GM18951 (cell line): ENCODE data around the gene NMT1.

Source experiments
- POLR2A ChIP-seq: IDR thresholded peaks from 4 replicates; pipeline ENCODE4 v1.6.1; 2011; ENCODE audit warnings: mild to moderate bottlenecking; ENCODE audit not compliant: insufficient read length, insufficient read depth; ENCODE audit errors: extremely low read depth
- in situ Hi-C: fragments of 300-500 bp; cut with MboI; formaldehyde crosslinking; loops from one replicate; pipeline ENCODE4 v1.12.0; 2022; ENCODE audit warnings: low sequenced_read_pairs, mixed read lengths, inconsistent platforms; ENCODE audit not compliant: unreplicated experiment

NMT1 gene

DNA sequence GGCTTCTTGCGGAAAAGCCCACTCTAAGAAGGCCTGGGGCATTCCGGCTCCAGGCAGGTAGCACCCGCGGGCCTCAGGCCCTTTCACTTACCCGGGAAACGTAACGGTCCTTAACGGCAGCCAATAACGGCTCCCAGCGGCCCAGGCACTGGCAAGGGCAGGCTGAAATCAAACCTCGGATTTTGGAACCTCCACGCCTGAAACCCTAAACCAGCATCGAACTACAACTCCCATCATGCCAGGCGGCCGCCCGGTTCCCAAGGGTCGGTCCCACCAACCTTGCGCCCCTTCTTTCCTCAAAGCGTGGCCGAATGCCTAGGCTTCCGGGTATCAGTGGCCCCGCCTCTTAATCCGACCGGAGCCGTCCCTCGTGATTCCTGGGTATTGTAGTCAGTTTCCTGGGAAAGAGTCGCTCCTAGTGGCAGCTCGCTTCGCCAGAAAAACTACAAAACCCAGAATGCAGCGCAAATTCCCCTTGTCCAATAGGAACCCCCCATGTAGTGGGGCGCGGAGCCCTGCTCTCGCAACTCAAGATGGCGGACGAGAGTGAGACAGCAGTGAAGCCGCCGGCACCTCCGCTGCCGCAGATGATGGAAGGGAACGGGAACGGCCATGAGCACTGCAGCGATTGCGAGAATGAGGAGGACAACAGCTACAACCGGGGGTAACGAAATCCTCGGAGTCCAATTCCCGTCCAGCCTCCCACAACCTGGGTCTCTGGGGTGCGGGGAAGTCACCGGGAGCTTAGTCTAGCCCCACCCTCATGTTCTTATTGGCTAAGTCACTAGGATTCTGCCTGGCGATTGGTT is at the start of gene NMT1:
TSS of gene NMT1 (plus strand) at position 521 of the 809 bp plus-strand sequence. CDS start at position 534, 13 bp downstream.
- peak; percentile 94 for TF ChIP-seq POLR2A
- in situ Hi-C loops, result no loop called here

DNA sequence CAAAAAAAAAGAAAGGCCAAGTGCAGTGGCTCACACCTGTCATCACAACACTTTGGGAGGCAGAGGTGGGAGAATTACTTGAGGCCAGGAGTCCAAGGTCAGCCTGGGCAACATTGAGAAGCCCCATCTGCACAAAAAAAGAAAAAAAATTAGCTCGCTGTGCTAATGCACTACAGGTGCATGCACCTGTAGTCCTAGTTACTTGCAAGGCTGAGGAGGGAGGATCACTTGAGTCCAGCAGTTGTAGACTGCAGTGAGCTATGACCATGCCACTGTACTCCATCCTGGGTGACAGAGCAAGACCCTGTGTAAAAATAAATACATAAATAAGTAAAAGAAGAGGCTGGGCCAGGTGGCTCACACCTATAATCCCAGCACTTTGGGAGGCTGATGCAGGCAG is 49.4 kb upstream of the NMT1 start:
- in situ Hi-C loops, result loop anchor here (10.0 kb wide), 1 partner anchor 87 kb away; no protein-coding TSS in a partner anchor

DNA sequence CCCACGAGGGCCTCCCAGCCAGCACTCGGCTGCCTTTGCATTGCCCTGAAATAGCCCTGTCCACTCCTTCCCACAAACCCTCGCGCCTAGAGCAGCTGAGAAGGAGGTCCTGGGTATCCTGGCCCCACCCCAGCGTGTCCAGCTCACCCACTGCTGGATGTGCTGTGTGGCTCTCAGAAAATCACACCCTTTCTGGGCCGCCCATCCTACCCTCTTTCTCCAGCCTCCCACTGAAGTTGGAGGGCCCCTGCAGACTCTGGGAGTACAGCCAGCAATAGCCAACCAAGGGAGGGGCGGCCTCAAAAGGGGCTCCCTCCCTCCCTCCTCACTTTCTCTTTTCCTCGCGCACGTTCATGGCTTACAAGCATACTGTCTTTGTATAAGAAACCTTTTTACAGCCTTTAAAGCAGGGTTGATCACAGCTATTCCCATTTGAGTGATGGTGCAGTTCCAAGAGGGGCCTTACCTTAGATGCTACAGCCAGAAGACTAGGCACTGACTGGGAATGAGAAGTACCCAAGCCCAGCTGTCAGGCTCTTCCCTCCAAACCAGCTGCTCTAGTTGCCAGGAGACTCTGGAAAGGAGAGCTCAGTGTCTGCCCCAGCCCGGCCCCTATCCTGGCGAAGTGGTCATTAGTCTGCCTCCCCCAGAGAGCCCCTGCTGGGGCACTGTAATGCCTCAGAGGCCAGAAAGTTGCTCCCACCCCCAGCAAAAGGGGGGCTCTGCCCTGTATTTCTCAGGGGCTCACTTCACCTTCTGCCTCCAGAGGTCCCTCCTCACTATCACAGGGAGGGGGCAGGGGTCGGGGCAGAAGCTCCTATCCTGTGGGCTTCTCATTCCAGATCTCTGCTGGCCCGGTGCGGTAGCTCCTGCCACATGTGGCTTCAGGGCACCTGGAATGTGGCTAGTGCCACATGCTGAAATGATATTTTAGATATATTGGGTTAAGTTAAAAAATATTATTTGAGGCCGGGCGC is 47.8 kb upstream of the NMT1 start:
- in situ Hi-C loops, result loop anchor here (10.0 kb wide), 1 partner anchor 89 kb away; no protein-coding TSS in a partner anchor
- TF ChIP-seq POLR2A, result no peak

More for the DNA sequence above, 49.4 kb upstream of the NMT1 start:
- no peak for TF ChIP-seq POLR2A

DNA sequence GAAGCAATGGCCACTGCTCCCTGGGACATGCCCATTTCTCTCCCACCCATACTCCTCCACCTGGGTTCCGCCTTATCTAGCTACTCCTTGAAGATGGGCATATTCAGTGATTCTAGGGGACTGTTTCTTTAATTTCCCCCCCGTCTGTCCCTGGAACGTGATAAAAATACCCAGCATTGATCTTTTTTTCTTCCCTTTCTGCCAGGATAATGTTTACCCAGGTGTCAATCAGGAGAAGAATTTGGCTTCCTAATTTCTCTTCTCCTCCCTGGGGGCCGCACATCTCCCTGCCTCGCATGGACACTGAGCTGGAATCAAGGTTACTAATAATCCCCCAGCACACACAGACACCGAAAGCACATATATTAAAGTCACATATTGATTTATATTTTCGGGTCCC is 44.9 kb upstream of the NMT1 start:
- no peak for TF ChIP-seq POLR2A
- in situ Hi-C loops, result loop anchor here (10.0 kb wide), 1 partner anchor 91 kb away; no protein-coding TSS in a partner anchor

DNA sequence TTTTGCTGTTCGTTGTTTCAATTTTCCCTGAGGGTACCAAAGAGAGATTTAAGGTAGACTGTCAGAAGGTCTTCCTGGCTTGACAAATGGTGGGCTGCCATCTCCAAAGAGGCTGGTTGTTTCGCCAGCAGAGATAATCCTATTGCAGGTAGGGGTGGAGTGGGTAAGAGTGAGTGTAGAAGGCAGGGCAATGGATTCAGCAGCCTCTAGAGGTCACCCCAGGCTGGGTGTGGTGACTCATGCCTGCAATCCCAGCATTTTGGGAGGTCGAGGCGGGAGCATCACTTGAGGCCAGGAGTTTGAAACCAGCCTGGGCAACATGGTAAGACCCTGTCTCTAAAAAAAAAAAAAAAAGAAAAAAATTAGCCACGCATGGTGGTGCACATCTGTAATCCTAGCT is 44.3 kb upstream of the NMT1 start:
- TF ChIP-seq POLR2A, result no peak
- in situ Hi-C loops, result loop anchor here (10.0 kb wide), 1 partner anchor 92 kb away; no protein-coding TSS in a partner anchor

DNA sequence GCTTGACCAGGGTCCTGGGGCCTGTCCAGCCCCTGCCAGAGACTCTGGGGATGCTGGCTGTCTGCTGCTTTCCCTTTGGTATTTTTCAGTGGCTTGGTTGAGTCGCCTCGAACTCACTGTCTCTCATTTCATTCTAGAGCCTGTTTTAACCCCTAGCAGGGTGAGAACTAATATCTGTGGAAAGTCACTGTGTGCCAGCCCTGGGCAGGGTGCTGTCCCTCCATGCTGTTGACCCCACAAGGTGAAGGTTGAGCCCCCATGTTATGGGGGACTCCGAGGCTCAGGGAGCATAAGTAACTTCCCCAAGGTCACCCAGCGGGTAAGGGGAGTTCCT is 42.6 kb upstream of the NMT1 start:
- no peak for TF ChIP-seq POLR2A
- in situ Hi-C loops, result loop anchor here (10.0 kb wide), 1 partner anchor 94 kb away; no protein-coding TSS in a partner anchor

DNA sequence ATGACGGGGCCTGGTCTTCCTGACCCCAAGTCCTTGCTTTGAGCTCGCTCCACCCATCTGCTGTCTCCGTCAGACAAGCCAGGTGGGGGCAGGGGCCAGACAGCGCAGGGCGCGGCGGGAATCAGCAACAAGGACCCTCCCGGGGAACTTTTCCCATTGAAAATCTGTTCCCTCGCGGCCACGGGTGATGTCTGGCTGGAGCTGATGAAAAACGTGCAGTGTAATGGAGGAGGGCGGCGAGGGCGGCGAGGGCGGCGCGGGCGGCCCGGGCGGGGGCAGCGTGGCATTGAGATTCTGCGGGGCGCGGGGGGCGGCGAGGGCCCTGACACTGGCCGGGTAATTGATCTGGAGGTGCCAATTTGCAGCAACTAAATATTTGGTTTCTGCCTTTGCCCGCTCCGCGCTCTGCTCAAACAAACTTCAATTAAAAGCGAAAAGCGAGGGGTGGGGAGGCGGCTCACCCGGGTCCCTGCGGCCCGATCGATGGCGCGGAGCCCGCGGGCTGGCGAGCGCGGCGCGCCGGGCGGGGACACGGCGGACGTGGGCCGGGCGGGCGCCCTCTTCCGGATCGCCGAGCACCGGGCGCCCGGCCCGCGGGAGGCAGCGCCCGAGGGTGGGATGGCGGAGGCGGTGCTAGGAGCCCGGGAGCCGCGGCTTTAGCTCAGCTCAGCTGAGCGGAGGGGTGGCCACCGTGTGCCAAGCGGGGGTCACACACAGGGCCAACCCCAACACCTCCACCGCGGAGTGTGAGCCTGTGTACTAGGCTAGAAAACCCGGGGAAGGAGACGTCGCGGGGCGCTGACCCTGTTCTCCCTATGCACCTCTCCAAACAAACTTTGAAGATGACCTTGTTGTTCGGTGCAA is 42.0 kb upstream of the NMT1 start:
- TF ChIP-seq POLR2A, result no peak
- in situ Hi-C loops, result loop anchor here (10.0 kb wide), 1 partner anchor 94 kb away; no protein-coding TSS in a partner anchor

DNA sequence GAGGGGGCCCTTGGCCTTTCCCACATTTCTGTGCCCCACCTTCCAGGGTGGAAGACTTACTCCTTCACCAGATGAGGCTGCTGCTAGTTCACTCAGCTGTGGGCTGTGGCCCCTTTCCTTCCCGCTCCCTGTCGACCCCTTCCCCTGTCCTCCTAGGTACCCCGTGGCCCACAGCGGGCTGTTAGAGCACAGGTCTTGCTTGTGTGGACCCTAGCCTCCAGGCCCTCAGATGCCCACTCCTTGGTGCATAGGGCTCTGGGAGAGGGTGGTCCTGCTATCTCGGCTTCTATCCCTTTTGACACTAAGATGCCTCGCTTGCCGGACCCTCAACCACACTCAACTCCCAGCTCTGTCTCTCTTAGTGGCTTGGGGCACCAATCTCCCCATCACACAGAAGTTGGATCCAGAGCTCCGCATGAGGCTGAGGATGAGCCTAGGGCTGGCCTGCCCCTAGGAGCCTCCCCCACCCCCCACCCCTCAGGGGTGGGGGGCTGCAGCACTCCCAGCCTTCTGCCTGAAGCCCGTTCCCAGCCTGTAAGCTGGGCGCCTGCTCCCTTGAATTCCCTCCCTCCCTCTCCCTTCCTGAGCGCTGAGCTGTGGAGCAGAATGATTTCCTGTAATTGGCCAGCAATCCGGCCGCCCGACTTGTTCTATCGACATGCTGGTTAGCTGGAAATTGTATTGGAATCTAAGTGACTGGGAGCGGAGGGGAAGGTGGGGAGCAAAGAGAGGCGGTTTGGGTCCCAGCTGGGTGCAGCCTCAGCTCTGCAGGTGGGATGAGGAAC is 40.6 kb upstream of the NMT1 start:
- in situ Hi-C loops, result no loop called here
- TF ChIP-seq POLR2A, result no peak

DNA sequence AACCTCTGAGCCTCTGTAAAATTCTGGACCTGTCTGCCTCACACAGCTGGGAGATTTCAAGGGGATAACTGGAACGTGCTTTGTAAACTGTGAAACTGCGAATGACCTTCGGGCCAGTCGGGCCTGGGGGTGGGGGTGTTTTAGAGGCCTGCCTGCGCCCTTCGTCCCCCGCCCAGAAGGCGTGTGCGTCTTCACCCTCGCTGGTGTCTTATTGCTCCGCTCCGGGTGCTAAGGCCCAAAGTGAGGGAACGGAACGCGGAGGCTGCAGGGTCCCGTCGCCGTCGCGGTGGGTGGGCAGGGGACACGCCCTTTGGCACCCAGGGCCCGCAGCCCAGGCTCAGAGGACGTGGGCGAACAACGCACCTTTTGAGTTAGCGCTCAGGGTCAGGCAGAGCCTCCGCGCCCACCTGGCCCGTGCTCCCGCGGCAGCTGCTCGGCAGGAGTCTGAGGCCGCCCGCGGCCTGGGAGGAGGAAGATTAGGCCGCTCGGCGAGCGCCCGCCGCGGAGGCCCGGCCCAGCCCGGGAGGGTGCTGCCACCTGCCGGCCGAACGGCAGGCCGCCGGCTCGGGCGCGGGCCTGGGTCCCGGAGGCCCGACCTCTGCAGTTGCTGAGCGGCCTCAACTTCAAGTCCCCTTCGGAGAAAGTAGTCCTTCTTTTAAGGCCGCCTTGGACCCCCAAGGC is 39.4 kb upstream of the NMT1 start:
- TF ChIP-seq POLR2A, result no peak
- in situ Hi-C loops, result no loop called here

DNA sequence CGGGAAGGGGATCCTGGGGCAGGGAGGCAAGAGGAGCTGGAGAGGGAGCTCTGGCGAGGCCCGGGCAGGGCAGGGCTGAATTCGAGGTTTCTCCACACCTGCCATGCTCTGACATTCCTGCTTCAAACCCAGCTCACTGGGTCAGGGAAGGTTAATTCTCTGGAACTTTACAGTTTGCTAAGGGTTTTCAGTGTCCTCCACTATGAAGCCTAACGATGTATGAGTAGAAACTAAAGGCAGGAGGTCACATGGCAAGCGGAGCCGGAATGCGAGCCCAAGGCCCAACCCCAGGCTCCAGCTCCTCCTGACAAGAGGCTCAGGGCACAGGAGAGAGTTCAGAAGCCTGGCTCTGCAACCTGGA is 38.8 kb upstream of the NMT1 start:
- in situ Hi-C loops, result no loop called here
- no peak for TF ChIP-seq POLR2A

DNA sequence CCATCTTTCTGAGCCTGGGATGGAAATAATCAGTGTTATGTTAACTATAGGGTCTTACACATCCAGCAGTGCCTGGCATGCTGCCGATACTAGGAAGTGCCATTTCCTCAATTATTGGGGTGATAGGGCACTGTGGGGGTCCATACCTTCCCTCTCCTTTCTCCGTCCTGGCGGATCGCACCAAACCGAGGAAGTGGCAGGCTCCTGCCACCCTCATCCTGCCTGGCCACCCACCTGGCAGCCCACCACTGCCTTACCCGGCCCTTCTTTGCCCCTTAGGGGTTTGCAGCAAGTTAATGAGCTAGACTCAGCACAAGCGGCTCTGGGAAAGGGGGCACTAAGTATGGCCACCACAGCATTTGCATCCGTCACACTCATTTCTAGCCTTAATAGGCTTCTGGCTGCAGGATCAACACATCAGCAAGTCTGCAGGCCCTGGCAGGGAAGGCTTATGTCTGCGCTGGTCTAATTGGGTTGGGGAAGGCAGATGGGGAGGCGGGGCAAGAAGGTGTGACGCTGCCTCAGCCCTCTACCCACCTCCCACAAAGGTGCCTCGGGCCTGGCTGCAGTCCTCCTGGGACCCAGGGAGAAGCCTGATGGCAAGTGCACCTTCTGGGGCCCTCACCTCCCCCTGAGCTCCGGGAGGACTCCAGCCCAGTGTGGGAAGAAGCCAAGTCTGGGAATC is 38.3 kb upstream of the NMT1 start:
- in situ Hi-C loops, result no loop called here
- no peak for TF ChIP-seq POLR2A
